NCI-H1930 (cell line): ENCODE results near the gene FHAD1.

Experiments
- DNase-seq, 2 experiments: peaks; one replicate each; lab custom pipeline; 2025; lab: John Stamatoyannopoulos, UW

FHAD1 gene

DNA sequence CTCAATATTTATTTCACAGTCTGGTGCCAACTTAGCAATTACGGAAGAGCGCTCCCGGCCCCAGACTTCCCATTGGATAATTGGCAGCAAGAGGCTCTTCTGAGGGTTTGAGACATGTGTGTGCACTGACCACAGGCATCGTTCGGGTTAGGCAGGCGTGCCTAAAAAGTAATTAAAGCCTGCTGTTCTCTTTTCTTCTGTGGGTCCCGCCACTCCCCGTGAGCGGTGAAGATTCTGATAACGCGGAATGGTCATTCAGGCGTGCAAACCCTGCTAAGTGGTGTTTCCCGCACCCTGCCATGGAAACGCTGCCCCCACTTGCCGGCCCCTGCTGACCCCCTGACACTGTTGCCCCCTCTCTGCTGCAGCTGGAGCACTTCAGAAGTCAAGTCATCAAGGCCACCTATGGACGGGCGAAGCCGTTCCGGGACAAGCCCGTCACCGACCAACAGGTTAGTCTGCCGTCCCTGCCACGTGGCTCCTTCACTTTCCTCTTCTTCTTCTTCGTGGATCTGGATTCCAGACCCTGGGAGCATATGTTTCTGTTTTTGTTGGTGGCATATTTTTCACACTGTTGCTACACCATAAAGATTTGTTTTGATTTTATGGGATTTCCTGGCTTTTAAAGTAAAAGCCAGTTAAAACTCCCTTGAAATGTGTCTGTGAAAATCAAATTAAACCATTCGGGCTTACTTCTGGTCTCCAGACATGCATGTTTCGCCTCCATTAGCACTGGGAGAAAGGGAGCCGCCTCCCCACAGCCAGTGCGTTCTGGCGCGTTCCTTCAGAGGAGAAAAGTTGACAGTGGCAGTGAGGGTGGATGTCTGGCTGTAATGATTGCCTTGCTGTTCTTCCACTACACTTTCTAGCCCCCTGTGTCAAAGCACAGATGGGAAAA is 79.9 kb downstream of the FHAD1 start:
- DNase-seq: no peak

- no peak for DNase-seq
Observed at GRCh38 chr1:15328351-15329103, 81.5 kb downstream of the FHAD1 start.

- DNase-seq: no peak
Observed at GRCh38 chr1:15329104-15329820, 82.2 kb downstream of the FHAD1 start.

DNA sequence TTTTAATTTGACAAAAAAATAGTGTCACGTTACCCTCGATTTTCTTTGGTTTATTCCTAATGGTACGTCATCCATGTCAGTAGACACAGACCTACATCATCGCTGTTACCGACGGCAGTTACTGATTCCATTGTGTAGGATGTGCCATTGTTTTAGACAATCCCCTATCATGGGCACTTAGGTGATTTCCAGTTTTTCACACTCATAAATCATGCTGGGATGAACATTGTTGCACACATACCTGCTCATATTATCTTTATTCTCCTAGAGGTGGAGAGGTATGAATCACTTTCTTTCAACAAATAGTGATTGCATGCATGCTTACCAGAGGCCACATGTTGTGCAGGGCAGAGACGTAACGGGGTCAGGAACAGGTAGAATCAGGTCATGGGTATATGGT is 83.0 kb downstream of the FHAD1 start:
- DNase-seq: no peak

DNA sequence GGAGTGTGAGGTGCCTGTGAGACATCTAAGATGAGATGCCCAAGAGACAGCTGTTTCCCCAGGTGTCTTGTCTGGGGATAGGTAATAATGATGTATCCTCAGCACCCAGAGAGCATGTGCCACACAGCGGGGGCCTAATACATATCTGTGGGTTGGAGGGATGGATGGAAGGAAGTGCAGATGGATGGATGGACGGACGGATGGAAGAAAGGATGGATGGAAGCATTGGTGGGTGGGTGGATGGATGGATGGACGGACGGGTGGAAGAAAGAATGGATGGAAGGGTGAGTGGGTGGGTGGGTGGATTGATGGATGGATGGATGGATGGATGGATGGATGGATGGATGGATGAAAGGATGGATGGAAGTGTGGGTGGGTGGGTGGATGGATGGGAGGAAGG is 84.2 kb downstream of the FHAD1 start:
- no peak for DNase-seq

DNA sequence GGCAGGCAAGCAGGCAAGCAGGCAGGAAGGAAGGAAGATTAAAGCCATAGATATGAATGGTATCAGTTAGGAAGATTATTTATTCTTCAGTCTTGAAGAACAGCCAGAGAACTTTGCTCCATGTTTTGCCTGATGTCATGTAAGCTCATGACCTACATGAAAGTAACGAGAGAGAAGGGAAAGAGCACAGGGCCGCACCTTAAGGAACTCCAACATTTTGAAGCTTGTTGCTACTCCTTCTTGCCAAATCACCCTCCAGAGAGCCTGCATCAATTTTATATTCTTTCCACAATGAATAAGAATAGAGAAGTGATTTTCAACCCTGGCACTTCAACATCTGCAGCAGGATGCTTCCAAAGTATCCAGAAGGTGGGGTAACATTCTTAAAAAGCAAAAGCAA is 84.7 kb downstream of the FHAD1 start:
- no peak for DNase-seq

DNA sequence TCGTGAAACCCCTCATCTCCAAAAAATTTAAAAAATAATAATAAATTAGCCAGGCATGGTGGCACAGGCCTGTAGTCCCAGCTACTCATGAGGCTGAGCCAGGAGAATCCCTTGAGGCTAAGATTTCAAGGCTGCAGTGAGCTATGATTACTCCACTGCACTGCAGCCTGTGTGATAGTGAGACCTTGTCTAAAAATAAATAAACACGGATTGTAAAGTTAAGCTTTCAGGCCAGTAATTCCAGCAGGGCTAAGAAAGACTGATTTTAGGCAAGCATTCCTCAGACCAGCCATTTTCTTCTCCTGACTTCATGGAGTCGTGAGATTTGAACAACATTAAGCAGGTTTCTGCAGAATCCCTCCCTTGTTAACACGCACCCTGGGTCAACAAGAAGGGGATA is 85.5 kb downstream of the FHAD1 start:
- no peak for DNase-seq

DNA sequence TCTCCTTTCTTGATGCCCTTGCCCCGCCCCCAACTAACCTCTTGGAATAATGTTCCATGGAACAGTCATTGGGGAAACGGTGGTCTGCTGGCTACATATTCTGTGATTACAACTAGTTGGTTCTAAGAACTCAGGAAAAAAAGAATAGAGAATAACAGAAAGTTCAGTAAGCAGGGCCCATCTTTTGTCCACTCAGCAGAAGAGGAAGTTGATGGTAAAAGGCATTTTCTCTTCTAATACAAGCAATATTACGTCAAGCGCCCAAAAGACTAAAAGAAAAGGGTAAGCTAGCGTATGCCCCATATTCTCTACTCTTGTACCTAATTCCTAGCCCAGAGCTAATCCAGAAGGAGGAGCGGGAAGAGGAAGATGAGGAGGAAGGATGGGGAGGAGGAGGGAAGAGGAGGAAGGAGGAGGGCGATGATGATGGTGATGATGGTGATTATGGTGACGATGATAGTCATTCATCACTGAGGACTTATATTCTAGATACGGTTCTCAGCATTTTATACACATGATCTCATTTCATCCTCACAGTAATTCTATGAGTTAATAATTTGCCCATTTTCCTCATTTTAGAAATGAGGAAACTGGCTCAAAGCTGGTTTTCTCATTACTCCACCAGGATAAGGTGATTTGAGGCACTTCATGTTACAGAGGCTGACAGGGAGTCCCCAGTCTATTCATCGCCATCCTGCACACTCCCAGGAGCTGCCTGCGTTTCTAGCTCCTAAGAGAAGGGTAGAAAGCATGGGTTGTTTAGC is 86.1 kb downstream of the FHAD1 start:
- no peak for DNase-seq

GRCh38 chr1:15334995-15335394 is 88.0 kb downstream of the FHAD1 start:
- no peak for DNase-seq

DNA sequence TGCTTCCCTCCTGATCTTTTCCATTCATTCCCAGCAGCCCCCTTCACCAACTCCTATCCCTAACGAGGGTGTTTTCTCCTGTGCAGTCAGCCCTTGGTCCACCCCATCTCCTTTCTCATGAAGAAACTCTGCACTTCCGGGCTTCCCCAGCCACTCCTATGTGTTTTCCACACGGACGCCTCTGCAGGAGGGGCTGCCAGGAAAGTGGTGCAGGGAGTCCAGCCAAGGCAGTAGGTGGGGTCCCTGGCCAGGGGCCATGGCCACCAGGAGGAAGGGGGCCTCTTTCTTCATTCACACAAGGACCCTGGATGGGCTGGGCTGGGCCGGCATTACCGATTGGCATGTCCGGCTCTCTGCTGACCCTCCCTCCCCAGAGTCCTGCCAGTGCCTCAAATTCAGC is 89.8 kb downstream of the FHAD1 start:
- no peak for DNase-seq

- DNase-seq: no peak
Observed at GRCh38 chr1:15337656-15338402, 90.8 kb downstream of the FHAD1 start.

- DNase-seq: no peak
Observed at GRCh38 chr1:15339570-15339969, 92.5 kb downstream of the FHAD1 start.

DNA sequence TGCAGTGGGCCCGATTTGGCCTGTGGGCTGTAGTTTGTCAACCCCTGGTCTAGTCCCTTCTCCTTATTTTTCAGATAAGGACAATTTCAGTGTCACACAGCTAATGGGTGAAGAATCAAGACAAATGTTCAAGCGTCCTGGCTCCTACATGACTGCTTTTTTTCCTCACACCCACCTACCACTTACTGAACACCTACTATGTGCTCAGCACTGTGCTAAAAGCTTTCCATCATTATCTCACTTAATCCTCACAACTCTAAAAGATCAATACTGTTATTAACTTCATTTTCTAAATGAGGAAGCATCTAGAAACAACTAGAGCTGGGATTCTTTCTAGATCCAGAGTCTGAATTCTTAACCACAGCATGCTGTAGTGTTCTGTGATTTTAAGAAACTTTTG is 94.2 kb downstream of the FHAD1 start:
- DNase-seq: no peak

- DNase-seq: no peak
Observed at GRCh38 chr1:15341634-15342407, 94.8 kb downstream of the FHAD1 start.

DNA sequence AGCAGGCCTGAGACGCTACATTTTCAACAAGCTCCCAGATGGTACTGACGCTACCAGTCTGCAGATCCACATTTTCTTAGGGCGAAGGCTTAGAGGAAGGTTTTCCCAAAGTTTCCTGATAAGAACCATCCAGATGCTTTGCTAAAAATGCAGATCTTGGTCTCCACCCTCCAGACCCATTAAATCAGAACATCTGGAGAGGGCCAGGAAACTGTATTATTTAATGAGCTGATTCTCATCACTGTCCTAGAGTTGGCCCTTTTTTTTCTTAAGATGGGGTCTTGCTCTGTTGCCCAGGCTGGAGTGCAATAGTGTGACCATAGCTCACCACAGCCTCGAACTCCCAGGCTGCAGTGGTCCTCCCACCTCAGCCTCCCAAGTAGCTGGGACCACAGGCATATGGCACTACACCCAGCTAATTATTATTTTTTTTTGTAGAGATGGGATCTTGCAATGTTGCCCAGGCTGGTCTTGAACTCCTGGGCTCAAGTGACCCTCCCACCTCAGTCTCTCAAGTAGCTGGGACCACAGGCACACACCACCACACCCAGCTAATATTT is 95.5 kb downstream of the FHAD1 start:
- DNase-seq: no peak

- DNase-seq: no peak
Observed at GRCh38 chr1:15343099-15343498, 96.1 kb downstream of the FHAD1 start.

- no peak for DNase-seq
Observed at GRCh38 chr1:15343729-15344128, 96.7 kb downstream of the FHAD1 start.

DNA sequence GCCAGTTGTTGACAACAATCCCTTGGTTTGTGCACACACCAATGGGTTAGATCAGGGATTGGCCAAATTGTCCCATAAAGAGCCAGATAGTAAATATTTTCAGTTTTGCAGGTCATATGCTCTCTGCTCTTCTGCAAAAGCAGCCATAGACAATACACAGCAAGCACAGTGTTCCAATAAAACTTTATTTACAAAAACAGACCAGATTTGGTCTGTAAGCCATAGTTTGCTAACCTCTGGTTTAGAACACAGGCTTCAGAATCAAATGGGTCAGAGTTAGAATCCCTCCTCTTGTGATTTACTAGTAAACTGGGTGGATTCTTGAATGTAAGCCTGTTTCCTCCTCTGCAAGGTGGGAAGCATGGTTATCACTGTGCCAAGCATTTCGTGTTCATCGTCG is 97.4 kb downstream of the FHAD1 start:
- DNase-seq: no peak

- DNase-seq: no peak
Observed at GRCh38 chr1:15344800-15345704, 98.0 kb downstream of the FHAD1 start.
